ENCODE measurements around the gene OR4M1. TPM values are rescaled to one million over a fixed set of nuclear protein-coding genes. Genes with fewer than 3 reads are reported as not detected.
"Not testable (repeated sequence)": the region's sequence is repeated elsewhere in the genome, so short reads cannot be mapped to it uniquely, and the experiment has no call there.

The OR4M1 gene
- polyA plus RNA-seq: not detected
- long read RNA-seq, donor 1: 0 reads
- long read RNA-seq, donor 2: 0 reads
- long read RNA-seq, donor 3: 0 reads
- long read RNA-seq, donor 4: 0 reads
- long read RNA-seq, donor 5: 0 reads
- long read RNA-seq, donor 6: 0 reads
- long read RNA-seq, donor 7: 0 reads
- long read RNA-seq, donor 8: 0 reads
- long read RNA-seq, donor 9: 0 reads
- long read RNA-seq, donor 10: 0 reads
- long read RNA-seq, donor 11: 0 reads

GRCh38 chr14:19773204-19773603 lies at the start of gene OR4M1:
OR4M1 (plus strand) TSS chr14:19773504; CDS start chr14:19780323, 6,819 bp downstream.
- DNase-seq; H3K4me3 ChIP-seq (ENCODE audit: low read length); H3K9me3 ChIP-seq (ENCODE audit: control insufficient read depth, low read depth, low read length); H3K27ac ChIP-seq (ENCODE audit: low read length); H3K27me3 ChIP-seq (ENCODE audit: control insufficient read depth, insufficient read depth, low read length); H3K36me3 ChIP-seq (ENCODE audit: control insufficient read depth, insufficient read depth, low read length); H3K4me1 ChIP-seq (ENCODE audit: control insufficient read depth, insufficient read depth, low read length): not testable (repeated sequence)
- WGBS (ENCODE audit: insufficient coverage, low lambda C conversion rate): 20% methylated on average over 1 of the region's 1 CpG

GRCh38 chr14:19729359-19729758 lies 43.9 kb upstream of the OR4M1 start:
- DNase-seq: no peak
- Histone ChIP-seq H3K4me3 (ENCODE audit: low read length) (no peak overlapping the region), H3K27me3 (ENCODE audit: control insufficient read depth, insufficient read depth, low read length) (no peaks in the 10 kb centered on the region), H3K9me3 (ENCODE audit: control insufficient read depth, low read depth, low read length) (no peaks in the 10 kb centered on the region), H3K36me3 (ENCODE audit: control insufficient read depth, insufficient read depth, low read length) (no peaks in the 10 kb centered on the region), H3K4me1 (ENCODE audit: control insufficient read depth, insufficient read depth, low read length) (no peaks in the 10 kb centered on the region), H3K27ac (ENCODE audit: low read length) (no peak overlapping the region)

- WGBS (ENCODE audit: insufficient coverage, low lambda C conversion rate): no CpG with 5 or more reads among the region's 2 CpGs
- Histone ChIP-seq H3K27ac (ENCODE audit: low read length) (no peak overlapping the region), H3K36me3 (ENCODE audit: control insufficient read depth, insufficient read depth, low read length) (no peaks in the 10 kb centered on the region), H3K9me3 (ENCODE audit: control insufficient read depth, low read depth, low read length) (no peaks in the 10 kb centered on the region), H3K27me3 (ENCODE audit: control insufficient read depth, insufficient read depth, low read length) (no peaks in the 10 kb centered on the region), H3K4me1 (ENCODE audit: control insufficient read depth, insufficient read depth, low read length) (no peaks in the 10 kb centered on the region), H3K4me3 (ENCODE audit: low read length) (no peak overlapping the region)
- no peak for DNase-seq
These were observed 43.5 kb upstream of the OR4M1 start for GRCh38 chr14:19729763-19730162.

GRCh38 chr14:19733893-19734292 lies 39.4 kb upstream of the OR4M1 start:
- DNase-seq; H3K36me3 ChIP-seq (ENCODE audit: control insufficient read depth, insufficient read depth, low read length); H3K4me3 ChIP-seq (ENCODE audit: low read length); H3K27me3 ChIP-seq (ENCODE audit: control insufficient read depth, insufficient read depth, low read length); H3K9me3 ChIP-seq (ENCODE audit: control insufficient read depth, low read depth, low read length); H3K27ac ChIP-seq (ENCODE audit: low read length); H3K4me1 ChIP-seq (ENCODE audit: control insufficient read depth, insufficient read depth, low read length): not testable (repeated sequence)
- WGBS (ENCODE audit: insufficient coverage, low lambda C conversion rate): 95% methylated on average over 3 of the region's 3 CpGs

GRCh38 chr14:19743256-19743655 lies 30.0 kb upstream of the OR4M1 start, which contains the start of gene OR4Q3:
OR4Q3 (plus strand) TSS chr14:19743571.
- no peak within 1 kb of the TSS for H3K4me3 ChIP-seq (ENCODE audit: low read length)
- no peaks in the 10 kb centered on the region for H3K27me3 ChIP-seq (ENCODE audit: control insufficient read depth, insufficient read depth, low read length)
- no peaks in the 10 kb centered on the region for H3K4me1 ChIP-seq (ENCODE audit: control insufficient read depth, insufficient read depth, low read length)
- H3K36me3 ChIP-seq (ENCODE audit: control insufficient read depth, insufficient read depth, low read length): no peaks in the 10 kb centered on the region
- H3K9me3 ChIP-seq (ENCODE audit: control insufficient read depth, low read depth, low read length): no peaks in the 10 kb centered on the region
- no CpG with 5 or more reads among the region's 1 CpG for WGBS (ENCODE audit: insufficient coverage, low lambda C conversion rate)
- DNase-seq: no peak
- no peak within 1 kb of the TSS for H3K27ac ChIP-seq (ENCODE audit: low read length)

GRCh38 chr14:19752316-19752715 lies 21.0 kb upstream of the OR4M1 start:
- not testable (repeated sequence) for DNase-seq; H3K4me1 ChIP-seq (ENCODE audit: control insufficient read depth, insufficient read depth, low read length); H3K27ac ChIP-seq (ENCODE audit: low read length); H3K9me3 ChIP-seq (ENCODE audit: control insufficient read depth, low read depth, low read length); H3K36me3 ChIP-seq (ENCODE audit: control insufficient read depth, insufficient read depth, low read length); H3K27me3 ChIP-seq (ENCODE audit: control insufficient read depth, insufficient read depth, low read length); H3K4me3 ChIP-seq (ENCODE audit: low read length)

- Histone ChIP-seq H3K4me3 (ENCODE audit: low read length) (no peak overlapping the region), H3K36me3 (ENCODE audit: control insufficient read depth, insufficient read depth, low read length) (no peaks in the 10 kb centered on the region), H3K27me3 (ENCODE audit: control insufficient read depth, insufficient read depth, low read length) (no peaks in the 10 kb centered on the region), H3K4me1 (ENCODE audit: control insufficient read depth, insufficient read depth, low read length) (no peaks in the 10 kb centered on the region), H3K27ac (ENCODE audit: low read length) (no peak overlapping the region), H3K9me3 (ENCODE audit: control insufficient read depth, low read depth, low read length) (no peaks in the 10 kb centered on the region)
- 50% methylated on average over 2 of the region's 2 CpGs for WGBS (ENCODE audit: insufficient coverage, low lambda C conversion rate)
- DNase-seq: no peak
These were observed 19.1 kb upstream of the OR4M1 start for GRCh38 chr14:19754172-19754571.

GRCh38 chr14:19771491-19771890 lies 1.8 kb upstream of the OR4M1 start:
- not testable (repeated sequence) for H3K27me3 ChIP-seq (ENCODE audit: control insufficient read depth, insufficient read depth, low read length); H3K4me1 ChIP-seq (ENCODE audit: control insufficient read depth, insufficient read depth, low read length); H3K4me3 ChIP-seq (ENCODE audit: low read length); H3K36me3 ChIP-seq (ENCODE audit: control insufficient read depth, insufficient read depth, low read length); H3K27ac ChIP-seq (ENCODE audit: low read length); DNase-seq; H3K9me3 ChIP-seq (ENCODE audit: control insufficient read depth, low read depth, low read length)
- no CpG with 5 or more reads among the region's 3 CpGs for WGBS (ENCODE audit: insufficient coverage, low lambda C conversion rate)

- H3K36me3 ChIP-seq (ENCODE audit: control insufficient read depth, insufficient read depth, low read length): no peaks in the 10 kb centered on the region
- no peak for DNase-seq
These were observed 1.3 kb upstream of the OR4M1 start for GRCh38 chr14:19771895-19772430.

GRCh38 chr14:19772454-19772853 lies 850 bp upstream of the OR4M1 start:
- 52% methylated on average over 2 of the region's 2 CpGs for WGBS (ENCODE audit: insufficient coverage, low lambda C conversion rate)

More at GRCh38 chr14:19771895-19772430, 1.3 kb upstream of the OR4M1 start:
- WGBS (ENCODE audit: insufficient coverage, low lambda C conversion rate): 100% methylated on average over 1 of the region's 1 CpG
- Histone ChIP-seq H3K27ac (ENCODE audit: low read length) (no peak overlapping the region), H3K9me3 (ENCODE audit: control insufficient read depth, low read depth, low read length) (peaks cover 5% of the 10 kb centered on the region), H3K4me1 (ENCODE audit: control insufficient read depth, insufficient read depth, low read length) (no peaks in the 10 kb centered on the region), H3K27me3 (ENCODE audit: control insufficient read depth, insufficient read depth, low read length) (no peaks in the 10 kb centered on the region), H3K4me3 (ENCODE audit: low read length) (no peak overlapping the region)

GRCh38 chr14:19775587-19775986 lies 2.3 kb downstream of the OR4M1 start:
- no peak for DNase-seq
- no peak overlapping the region for H3K27ac ChIP-seq (ENCODE audit: low read length)
- no peaks in the 10 kb centered on the region for H3K36me3 ChIP-seq (ENCODE audit: control insufficient read depth, insufficient read depth, low read length)
- H3K27me3 ChIP-seq (ENCODE audit: control insufficient read depth, insufficient read depth, low read length): no peaks in the 10 kb centered on the region
- no peaks in the 10 kb centered on the region for H3K4me1 ChIP-seq (ENCODE audit: control insufficient read depth, insufficient read depth, low read length)
- H3K4me3 ChIP-seq (ENCODE audit: low read length): no peak overlapping the region
- peaks cover 5% of the 10 kb centered on the region for H3K9me3 ChIP-seq (ENCODE audit: control insufficient read depth, low read depth, low read length)
- WGBS (ENCODE audit: insufficient coverage, low lambda C conversion rate): no CpG with 5 or more reads among the region's 1 CpG

More at GRCh38 chr14:19772454-19772853, 850 bp upstream of the OR4M1 start:
- H3K4me3 ChIP-seq (ENCODE audit: low read length); H3K36me3 ChIP-seq (ENCODE audit: control insufficient read depth, insufficient read depth, low read length); DNase-seq; H3K4me1 ChIP-seq (ENCODE audit: control insufficient read depth, insufficient read depth, low read length); H3K9me3 ChIP-seq (ENCODE audit: control insufficient read depth, low read depth, low read length); H3K27ac ChIP-seq (ENCODE audit: low read length); H3K27me3 ChIP-seq (ENCODE audit: control insufficient read depth, insufficient read depth, low read length): not testable (repeated sequence)

All from large intestine (tissue), 12 donors.